ENCODE data around the gene CCL5.

- TF ChIP-seq CTCF (IDR thresholded peaks at IDR 0.05; ENCODE audit: insufficient read depth, low read length): no peak
- TF ChIP-seq SPI1 (IDR thresholded peaks at IDR 0.05; ENCODE audit: borderline replicate concordance, low read depth): no peak
- TF ChIP-seq POLR2AphosphoS5 (IDR thresholded peaks at IDR 0.05; ENCODE audit: low read depth): no peak
- no peak for TF ChIP-seq GABPA (IDR thresholded peaks at IDR 0.05; ENCODE audit: low read depth)
- TF ChIP-seq REST (IDR thresholded peaks at IDR 0.05; ENCODE audit: insufficient replicate concordance, low read depth): no peak
Observed at GRCh38 chr17:35868737-35869136, 11.4 kb downstream of the CCL5 start, which contains the start of gene HEATR9.
